ENCODE measurements around the gene SHLD2.
"Not testable (repeated sequence)": the region's sequence is repeated elsewhere in the genome, so short reads cannot be mapped to it uniquely, and the experiment has no call there.

Gene SHLD2

DNA sequence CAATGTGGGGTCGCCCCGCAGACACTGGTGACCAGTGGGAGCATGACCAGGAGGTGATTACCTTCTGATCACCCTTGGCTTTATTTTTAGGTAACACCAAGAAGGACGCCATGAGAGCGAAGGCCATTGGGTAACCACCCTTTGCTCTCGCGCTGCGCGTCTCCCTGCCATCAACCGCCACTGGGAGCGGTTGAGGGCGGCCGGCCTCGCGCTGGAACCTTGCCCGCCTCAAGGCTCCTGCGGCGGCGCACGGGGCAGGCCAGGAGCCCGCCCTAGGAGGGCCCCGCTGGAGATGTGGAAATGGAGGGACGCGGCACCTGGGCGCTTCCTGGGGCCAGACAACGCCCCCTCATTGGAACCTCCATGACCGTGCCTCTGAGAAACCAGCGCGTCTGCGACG is 127.8 kb downstream of the SHLD2 start:
- DNase-seq: not testable (repeated sequence)

GRCh38 chr10:87225148-87225547 is 130.1 kb downstream of the SHLD2 start, which contains the start of gene NUTM2A:
TSS of gene NUTM2A (plus strand) at chr10:87225448. CDS start at chr10:87225831, 383 bp downstream.
- DNase-seq: not testable (repeated sequence)

GRCh38 chr10:87228247-87228646 is 133.2 kb downstream of the SHLD2 start:
- not testable (repeated sequence) for DNase-seq

GRCh38 chr10:87229211-87229610 is 134.2 kb downstream of the SHLD2 start:
- not testable (repeated sequence) for DNase-seq

DNA sequence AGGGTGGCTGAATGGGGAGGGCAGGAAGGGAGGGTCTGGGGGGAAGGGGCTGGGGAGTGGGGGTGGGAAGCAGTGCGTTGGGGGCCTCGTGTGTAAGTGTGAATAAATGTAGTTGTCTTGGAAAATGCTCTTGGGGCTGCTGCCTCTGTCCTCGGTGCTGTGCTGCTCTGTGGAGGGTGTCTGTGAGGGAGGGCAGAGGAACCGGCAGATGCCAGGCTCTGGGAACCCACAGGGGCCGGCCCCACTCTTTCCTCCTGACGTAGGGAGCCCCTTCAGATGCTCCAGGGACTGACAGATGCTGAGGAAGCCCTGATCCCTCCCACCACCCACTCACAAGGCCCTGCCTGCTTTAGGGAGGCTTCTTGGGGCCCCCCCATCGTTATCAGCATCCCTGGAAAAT is 139.8 kb downstream of the SHLD2 start:
- DNase-seq: not testable (repeated sequence)

GRCh38 chr10:87237244-87237643 is 142.2 kb downstream of the SHLD2 start:
- not testable (repeated sequence) for DNase-seq

DNA sequence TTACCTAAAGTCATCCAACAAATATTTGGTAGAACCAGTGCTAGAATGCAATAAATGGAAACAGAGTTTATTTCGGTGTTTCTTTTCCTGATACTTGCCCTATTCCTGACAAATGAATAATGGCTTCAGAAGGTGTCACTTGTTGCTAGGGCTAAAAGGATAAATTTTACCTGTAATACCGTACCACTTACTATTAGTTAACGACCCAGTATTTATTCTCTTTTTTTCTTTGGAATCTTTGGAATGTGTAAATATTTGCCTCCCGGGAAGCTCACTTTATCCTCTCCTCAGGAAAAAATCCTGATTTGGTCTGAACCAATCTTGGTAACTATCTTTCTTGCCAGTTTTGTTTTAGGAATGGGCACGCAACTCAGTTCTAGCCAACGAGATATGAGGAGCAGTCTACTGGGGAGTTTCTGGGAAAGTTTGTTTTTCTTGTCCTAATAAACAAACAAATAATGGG is 144.4 kb downstream of the SHLD2 start:
- not testable (repeated sequence) for DNase-seq

All from activated CD4-positive, CD25-positive, alpha-beta regulatory T cell (primary cell).